Liver (tissue), 3 donors: Measurements from ENCODE around the gene THRB.

Source experiments
- GABPA ChIP-seq, 2 donors: IDR thresholded peaks in 1 of 2; conservative IDR thresholded peaks in 1 of 2; 2 replicates each; pipeline ENCODE4 v1.6.1; 2016; ENCODE audit warnings: antibody characterized with exemption in 2 of 2, mild to moderate bottlenecking in 1 of 2, moderate library complexity in 1 of 2
- TAF1 ChIP-seq: conservative IDR thresholded peaks from 2 replicates; pipeline ENCODE4 v1.6.1; 2016; ENCODE audit warnings: antibody characterized with exemption, mild to moderate bottlenecking
- TF ChIP-seq, protein P1 (sequence below): fragments of 150-350 bp; IDR thresholded peaks from 2 replicates; pipeline ENCODE4 v1.5.1; 2017; ENCODE audit warnings: improper control_type of control experiment, low read depth, low read length; ENCODE audit not compliant: missing input control
- donor health status: healthy.
- donor health status: healthy.

DNA sequence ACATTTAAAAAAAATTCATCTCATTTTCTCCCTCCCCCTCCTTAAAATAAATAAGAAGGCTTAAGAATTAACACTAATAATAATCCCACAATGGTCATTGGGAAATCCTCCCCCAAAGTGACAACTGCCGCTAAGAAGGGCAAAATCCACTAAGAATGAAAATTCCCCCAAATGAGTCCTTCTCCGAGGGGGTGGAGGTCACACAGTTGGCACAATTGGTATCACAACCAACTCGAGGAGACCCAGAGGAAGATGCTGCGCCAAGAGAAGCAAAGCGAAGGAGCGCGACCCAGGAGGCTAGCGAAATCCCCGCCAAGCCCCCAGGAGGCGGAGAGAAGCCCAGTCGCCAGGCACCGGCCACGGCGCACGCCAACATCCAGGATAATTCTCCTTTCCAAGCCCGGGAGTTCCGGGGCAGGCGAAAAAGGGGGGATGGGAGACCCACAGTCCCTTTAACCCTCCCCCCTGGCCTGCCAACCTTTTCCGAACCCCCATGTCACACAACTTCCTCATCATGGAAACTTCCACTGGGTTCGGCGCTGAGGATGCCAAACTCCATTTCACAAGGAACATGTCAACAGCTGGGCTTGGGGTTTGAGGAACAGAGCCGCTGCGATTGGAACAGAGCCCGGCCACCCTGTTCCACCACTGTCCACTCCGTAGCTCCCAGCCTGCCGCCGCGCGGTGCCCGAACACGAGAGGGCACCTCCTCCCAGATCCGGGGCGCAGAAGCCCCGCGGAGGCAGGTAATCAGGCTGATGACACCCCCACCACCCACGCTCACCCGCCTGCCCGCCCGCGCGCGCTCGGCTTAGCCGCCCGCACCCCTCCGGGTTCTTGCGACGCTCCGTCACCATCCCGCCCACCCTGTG lies 668 bp downstream of the THRB start:
- no peak for TF ChIP-seq GABPA (IDR thresholded peaks at IDR 0.05 in 1 of 2, conservative IDR thresholded peaks at IDR 0.05 in 1 of 2)
- TF ChIP-seq, protein P1, sequence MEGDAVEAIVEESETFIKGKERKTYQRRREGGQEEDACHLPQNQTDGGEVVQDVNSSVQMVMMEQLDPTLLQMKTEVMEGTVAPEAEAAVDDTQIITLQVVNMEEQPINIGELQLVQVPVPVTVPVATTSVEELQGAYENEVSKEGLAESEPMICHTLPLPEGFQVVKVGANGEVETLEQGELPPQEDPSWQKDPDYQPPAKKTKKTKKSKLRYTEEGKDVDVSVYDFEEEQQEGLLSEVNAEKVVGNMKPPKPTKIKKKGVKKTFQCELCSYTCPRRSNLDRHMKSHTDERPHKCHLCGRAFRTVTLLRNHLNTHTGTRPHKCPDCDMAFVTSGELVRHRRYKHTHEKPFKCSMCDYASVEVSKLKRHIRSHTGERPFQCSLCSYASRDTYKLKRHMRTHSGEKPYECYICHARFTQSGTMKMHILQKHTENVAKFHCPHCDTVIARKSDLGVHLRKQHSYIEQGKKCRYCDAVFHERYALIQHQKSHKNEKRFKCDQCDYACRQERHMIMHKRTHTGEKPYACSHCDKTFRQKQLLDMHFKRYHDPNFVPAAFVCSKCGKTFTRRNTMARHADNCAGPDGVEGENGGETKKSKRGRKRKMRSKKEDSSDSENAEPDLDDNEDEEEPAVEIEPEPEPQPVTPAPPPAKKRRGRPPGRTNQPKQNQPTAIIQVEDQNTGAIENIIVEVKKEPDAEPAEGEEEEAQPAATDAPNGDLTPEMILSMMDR: no peak
- peak; percentile 89 for TF ChIP-seq TAF1
